ENCODE measurements around the gene ID2. TPM values are rescaled to one million over a fixed set of nuclear protein-coding genes. Genes with fewer than 3 reads are reported as not detected.
"Not testable (repeated sequence)": the region's sequence is repeated elsewhere in the genome, so short reads cannot be mapped to it uniquely, and the experiment has no call there.

The ID2 gene
- polyA plus RNA-seq, 5 donors = 325 to 474 (median 369) TPM

DNA sequence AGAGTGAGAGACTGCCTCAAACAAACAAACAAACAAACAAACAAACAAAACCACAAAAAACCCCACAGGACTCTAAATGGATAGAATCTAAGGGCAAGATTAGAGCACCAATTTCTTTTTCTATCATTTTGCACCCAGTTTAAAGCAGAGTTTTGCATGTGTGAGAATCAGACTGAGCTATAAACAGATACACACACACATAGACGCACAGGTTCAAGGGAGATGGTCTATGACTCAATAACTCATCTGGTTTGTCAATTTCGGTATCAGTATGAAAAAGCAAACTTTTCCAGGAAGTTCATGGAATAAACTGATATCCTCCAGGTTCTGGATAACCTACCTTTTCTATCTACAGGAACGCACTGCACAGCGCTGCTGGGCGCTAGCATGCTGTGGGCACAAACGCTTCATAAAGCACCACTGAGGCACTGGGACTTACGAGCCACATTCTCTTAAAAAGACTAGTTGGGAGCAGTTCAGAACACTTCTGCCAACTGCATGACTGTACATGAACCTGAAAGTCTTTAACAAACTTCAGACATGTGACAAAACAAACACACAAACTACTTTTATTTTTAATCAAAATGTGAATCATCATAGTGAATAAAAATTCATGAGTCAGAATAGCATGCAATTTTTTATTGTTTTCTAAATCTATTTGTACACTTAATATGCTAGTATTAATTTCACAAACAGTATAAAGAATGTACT is 46.6 kb downstream of the ID2 start:
- no peak for DNase-seq

DNA sequence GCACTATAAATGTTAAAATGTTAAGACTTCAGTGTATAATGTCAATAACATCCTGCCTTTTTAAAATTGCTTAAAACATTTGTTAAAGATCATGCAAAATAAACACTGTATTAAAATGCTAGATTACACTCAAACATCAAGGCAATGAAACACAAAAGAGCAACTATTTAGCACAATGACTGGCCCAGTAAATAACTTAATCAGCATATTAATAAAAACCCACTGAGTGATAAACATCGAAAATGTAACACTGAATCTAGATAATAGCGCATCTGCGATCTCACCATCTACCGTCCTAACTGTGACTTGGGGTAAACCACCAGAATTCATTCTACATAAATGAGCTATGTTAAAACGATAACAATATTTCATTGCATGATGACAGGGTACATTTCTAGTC is 47.2 kb downstream of the ID2 start:
- DNase-seq = not testable (repeated sequence)

DNA sequence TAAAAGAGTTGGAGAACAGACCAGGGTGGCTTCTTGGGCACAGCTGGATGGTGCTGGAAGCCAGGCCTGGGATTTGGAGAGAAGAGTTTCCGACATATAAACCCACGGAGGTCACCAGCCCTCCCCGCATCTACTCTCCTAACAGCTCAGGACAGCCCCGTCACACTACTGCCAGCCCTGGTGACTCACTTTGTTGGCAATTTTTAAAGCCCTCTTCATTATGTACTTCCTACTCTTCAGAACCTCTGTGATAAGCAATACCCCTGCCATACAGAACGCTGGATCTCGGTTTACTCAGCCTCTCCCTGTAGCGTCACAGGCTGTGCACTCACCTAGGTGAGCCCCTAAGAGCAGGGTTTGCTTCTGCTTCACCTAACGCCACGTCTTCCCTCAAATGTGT is 48.1 kb downstream of the ID2 start:
- DNase-seq = no peak

DNA sequence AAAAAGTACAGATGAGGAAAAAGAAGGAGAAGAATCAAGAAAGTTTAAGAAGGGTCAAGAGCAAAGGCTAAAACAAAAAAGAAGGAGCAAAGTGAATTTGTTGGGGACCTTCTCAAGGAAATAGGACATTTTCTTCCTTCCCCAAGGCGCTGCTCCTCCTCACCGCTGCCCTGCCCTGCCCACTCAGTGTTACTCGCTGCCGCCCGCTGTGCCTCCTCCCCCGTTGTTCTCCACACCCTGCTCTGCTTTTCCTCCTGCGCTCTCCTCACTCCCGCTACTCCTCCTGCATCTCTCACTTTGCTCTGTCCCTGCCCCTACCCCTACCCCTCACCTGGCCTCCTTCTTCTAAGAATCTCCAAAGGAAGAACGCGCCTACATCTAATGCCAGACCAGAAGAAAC is 50.7 kb downstream of the ID2 start:
- no peak for DNase-seq

Other genes with a start within 250 kb of the ID2 start
- gene KIDINS220, start 155.6 kb downstream of the ID2 start, polyA plus RNA-seq (ENCODE audit: insufficient read depth in 1 of 5, insufficient read length in 5 of 5, low replicate concordance in 1 of 5) = 100 to 1,000 TPM in 3 of 5 donors, 10 to 100 TPM in 2; 62.9 to 113 (median 103) TPM

Data from right lung (tissue), 5 donors.